GM19324 (cell line): ENCODE measurements around the gene TRPV2.
A peak's percentile ranks its signal among the peaks of the same experiment; 100 is the strongest.
"Not testable (repeated sequence)": the region's sequence is repeated elsewhere in the genome, so short reads cannot be mapped to it uniquely, and the experiment has no call there.

Experiments
- ATAC-seq: cut with Tn5 transposase; IDR thresholded peaks from one replicate; pipeline ENCODE4 v1.9.1; 2021; ENCODE audit warnings: mild to moderate bottlenecking, moderate library complexity; ENCODE audit not compliant: unreplicated experiment, low FRiP score

Gene TRPV2

DNA sequence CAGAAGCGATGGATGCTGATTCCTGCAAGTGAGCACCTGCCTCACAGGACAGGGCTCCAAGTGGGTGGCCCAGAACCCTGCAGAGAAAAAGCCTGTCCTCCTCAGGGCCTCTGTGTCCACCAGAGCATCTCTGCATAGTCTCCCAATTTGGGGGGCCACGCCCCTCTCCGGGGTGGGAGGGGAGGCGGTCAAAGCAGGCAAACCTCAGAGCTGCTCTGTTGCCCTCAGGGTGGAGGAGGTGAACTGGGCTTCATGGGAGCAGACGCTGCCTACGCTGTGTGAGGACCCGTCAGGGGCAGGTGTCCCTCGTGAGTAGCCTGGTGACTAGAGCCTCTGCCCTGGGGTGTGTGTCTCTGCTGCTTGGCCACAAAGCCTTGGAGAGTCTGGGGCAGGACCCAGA lies 19.3 kb downstream of the TRPV2 start:
- ATAC-seq, result no peak

- no peak for ATAC-seq
These were observed 20.8 kb downstream of the TRPV2 start for GRCh38 chr17:16435925-16436886.

GRCh38 chr17:16437083-16437482 lies 21.7 kb downstream of the TRPV2 start:
- ATAC-seq, result no peak

DNA sequence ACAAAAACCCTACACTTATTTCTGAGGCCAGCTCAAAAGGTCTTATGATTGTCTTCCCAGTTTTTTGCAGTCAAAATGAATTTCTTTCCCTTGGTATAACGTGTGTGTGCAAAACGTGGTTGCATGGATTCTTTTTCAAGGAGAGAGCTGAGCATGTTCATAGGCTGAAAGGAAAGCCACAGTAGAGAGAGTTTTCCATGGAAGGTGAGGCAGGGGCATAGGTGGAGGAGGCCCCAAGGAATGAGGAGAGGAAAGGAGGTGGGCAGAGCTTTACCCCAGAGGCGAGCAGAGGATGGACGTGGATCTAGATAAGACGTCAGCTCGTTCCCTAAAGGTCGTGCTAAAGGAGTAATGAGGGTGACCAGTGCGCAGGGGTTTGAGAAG lies 22.8 kb downstream of the TRPV2 start:
- peak; percentile 7 for ATAC-seq

- peak; percentile 84 for ATAC-seq
These were observed 23.4 kb downstream of the TRPV2 start for GRCh38 chr17:16438557-16439302.

GRCh38 chr17:16439303-16439791 lies 24.0 kb downstream of the TRPV2 start:
- ATAC-seq, result no peak

DNA sequence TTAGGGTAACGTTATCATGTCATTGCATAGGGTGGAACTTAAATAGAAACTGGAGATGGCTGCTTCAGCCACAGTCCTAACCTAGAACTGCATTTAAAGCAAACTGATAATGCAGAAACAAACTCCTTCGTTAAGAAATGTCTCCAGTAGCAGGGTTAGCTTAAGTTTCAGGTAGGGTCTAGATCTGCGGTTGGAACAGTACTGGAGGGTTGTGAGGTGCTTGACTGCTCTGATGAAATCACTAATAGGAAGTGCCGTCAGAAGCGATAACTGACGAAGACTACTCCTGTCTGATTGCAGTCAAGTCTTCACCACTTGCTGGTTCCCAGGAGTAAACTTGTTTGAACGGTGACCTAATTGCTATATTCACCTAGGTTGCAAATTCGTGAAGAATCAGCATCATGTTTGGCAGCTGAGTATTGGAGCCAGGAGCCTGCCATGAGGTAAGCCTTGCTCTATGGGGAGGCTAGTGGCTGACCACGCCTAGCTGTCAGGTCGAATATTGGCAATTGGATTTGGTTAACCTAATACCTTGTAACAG lies 24.5 kb downstream of the TRPV2 start:
- ATAC-seq, result no peak

- ATAC-seq, result not testable (repeated sequence)
These were observed 25.0 kb downstream of the TRPV2 start for GRCh38 chr17:16440354-16440753.

DNA sequence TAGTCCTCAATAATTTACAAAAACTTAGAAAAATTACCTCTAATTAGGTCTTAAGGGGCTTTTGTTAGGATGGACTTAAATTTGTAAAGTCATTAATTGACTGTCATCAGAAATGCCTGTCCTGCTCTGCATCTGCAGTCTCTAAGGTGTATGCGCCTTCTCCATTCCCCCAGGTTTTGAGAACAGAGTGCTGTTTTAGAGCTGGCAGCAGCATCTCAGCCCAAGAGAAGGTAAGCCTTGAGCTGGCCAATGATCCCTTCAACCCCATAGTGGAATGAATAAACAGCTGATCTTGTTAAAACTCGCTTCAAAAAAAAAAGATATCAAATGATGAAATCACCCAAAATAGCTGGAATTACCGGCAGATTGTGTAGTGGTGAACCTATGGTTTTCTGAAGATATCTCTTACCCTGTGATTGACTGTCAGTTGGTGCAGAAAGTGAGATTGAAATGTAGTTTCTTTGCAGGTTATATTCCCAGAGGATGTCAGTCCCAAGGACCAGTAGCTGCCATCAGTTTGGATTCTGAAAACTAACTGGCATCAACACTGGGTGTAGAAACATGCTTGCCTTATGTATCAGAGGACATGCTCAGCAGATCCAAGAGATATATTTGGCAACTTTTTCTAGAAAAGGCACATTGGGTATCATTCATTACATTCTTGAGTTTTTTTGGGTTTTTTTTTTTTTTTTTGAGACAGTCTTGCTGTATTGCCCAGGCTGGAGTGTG lies 25.7 kb downstream of the TRPV2 start:
- no peak for ATAC-seq

- no peak for ATAC-seq
These were observed 26.8 kb downstream of the TRPV2 start for GRCh38 chr17:16442141-16442540.

DNA sequence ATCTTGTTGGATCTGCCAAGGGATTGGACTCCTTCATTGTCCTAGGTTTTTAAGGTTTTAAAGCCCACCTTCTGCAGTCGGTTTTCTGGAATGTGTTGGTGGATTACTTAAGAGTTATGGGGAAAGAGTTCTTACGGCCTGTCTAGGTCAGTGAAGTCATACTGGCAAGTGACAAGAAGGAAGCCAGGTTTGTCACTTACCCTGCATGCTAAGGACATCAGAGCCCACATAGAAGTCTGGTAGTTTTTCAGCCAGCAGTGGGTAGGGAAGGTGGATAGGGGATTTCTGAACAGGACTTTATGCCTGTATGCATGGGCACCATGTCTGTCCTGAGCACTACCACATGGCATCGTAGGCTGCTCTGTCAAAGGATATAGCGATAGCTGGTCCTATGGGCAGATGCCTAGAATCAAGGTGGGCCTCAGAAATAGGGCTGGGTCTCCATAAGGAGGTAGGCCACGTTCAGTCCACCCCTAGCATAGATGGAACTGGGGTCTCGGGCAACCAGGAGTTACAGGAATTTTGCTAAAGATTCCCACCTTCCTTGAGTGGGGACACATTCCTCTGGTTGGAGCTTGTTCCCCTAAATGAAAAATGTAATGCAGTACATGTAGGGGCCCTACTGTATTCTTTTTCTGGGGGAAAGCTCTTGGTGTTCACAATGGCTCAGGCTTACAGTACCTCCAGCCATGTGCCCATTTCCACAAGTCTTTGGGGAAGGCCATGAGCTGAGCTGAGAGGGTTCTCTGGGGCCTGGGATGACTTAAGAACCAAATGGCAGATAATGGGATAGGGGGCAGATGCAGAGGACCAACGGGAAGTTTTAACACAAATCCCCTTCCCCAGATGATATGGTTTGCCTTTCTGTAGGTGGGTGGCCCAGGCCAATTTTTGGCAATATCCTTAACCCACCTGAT lies 27.5 kb downstream of the TRPV2 start:
- ATAC-seq, result no peak

GRCh38 chr17:16443511-16444257 lies 28.3 kb downstream of the TRPV2 start:
- ATAC-seq, result no peak

- ATAC-seq, result no peak
These were observed 29.0 kb downstream of the TRPV2 start for GRCh38 chr17:16444258-16444886.

DNA sequence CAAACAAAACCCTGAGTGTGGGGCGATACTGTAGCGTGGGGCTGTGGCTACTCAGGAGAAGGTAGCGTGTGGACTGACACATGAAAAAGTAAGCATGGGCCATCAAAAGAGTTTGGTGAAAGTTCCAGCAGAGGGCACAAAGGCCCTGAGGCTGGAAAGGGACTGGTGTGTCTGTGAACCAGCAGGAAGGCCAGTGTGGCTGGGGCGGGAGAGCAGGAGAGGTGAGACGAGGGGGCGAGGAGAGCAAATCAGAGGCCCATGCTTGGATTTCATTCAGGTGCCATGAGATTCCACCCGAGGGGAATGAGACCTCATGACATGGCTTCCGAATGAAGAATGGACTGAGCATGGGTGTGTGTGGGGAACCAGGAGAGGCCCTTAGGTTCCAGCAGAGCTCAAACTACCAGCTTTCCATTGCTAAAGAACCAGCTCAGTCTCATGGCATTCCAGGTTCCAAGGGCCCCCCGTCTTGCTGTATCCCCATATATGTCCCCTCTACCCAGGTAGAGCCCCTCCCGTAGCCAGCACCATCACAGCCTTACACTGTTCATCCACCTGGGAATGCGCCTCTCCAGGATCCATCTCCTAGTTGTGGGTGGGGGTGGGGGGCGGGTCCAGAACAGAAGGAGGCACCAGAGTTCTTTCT lies 31.1 kb downstream of the TRPV2 start:
- no peak for ATAC-seq

DNA sequence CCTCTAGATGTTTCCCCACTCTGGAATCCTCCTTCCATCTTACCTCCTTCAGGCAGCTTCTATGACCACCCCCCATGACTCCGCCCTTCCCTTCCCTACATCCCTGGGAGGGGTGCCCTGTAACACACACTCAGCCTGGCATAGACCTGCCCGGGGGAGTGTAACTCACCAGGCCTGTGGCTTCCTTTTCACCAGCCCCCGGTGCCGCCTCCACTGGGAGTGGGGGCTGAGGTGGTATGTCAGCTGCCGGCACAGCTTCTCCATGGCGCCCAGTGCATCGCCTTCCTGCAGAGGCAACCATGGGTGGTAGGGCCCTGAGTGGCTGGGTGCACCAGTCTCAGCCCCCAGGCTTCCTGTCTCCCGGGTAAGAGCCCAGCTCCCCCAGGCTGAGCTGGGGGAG lies 32.3 kb downstream of the TRPV2 start:
- ATAC-seq, result no peak

GRCh38 chr17:16448490-16448889 lies 33.1 kb downstream of the TRPV2 start:
- no peak for ATAC-seq

GRCh38 chr17:16449121-16449570 lies 33.8 kb downstream of the TRPV2 start:
- ATAC-seq, result no peak

- no peak for ATAC-seq
These were observed 34.7 kb downstream of the TRPV2 start for GRCh38 chr17:16450028-16450427.
